ENCODE measurements around the gene FBXL14.

The FBXL14 gene

GRCh38 chr12:1517007-1517406 lies 77.4 kb downstream of the FBXL14 start:
- TF ChIP-seq TAF1 (IDR thresholded peaks at IDR 0.05; ENCODE audit: low read depth), result no peak
- 0 out of 2 replicates have a peak, but pooled peaks have one; percentile 34 for TF ChIP-seq RAD21 (IDR thresholded peaks at IDR 0.05; ENCODE audit: low read depth)
- no peak for TF ChIP-seq YY1 (IDR thresholded peaks at IDR 0.05; ENCODE audit: low read depth)
- 0 out of 2 replicates have a peak, but pooled peaks have one; percentile 61 for TF ChIP-seq ZBTB7A (IDR thresholded peaks at IDR 0.05; ENCODE audit: low read depth)
